Stimulated activated memory B cell treated with anti-CD40 and anti-IgM and Interleukin-4, amounts not matched to agents 10 μg/mL and 1 μg/mL and 100 μg/mL, for 72 hours (primary cell): ENCODE results near the gene SLC22A31.
"Not testable (repeated sequence)": the region's sequence is repeated elsewhere in the genome, so short reads cannot be mapped to it uniquely, and the experiment has no call there.

ENCODE experiments used
- ATAC-seq: fragments of 150-1000 bp; cut with Tn5 transposase; 2 replicates; pipeline ENCODE4 v1.10.0; 2021
- H3K27ac Mint-ChIP-seq: one replicate; pipeline ENCODE4 v1.8.0; 2022; ENCODE audit warnings: mild to moderate bottlenecking, mixed read lengths
- H3K27me3 Mint-ChIP-seq: one replicate; pipeline ENCODE4 v1.8.0; 2022; ENCODE audit warnings: mixed read lengths
- H3K36me3 Mint-ChIP-seq: one replicate; pipeline ENCODE4 v1.8.0; 2022; ENCODE audit warnings: mixed read lengths
- H3K4me1 Mint-ChIP-seq: one replicate; pipeline ENCODE4 v1.8.0; 2022; ENCODE audit warnings: mixed read lengths
- H3K4me3 Mint-ChIP-seq: one replicate; pipeline ENCODE4 v1.8.0; 2022; ENCODE audit warnings: mild to moderate bottlenecking, moderate library complexity, mixed read lengths
- H3K9me3 Mint-ChIP-seq: one replicate; pipeline ENCODE4 v1.8.0; 2022; ENCODE audit warnings: mixed read lengths

The SLC22A31 gene

GRCh38 chr16:89200850-89201411 lies 594 bp upstream of the SLC22A31 start:
- H3K27me3 Mint-ChIP-seq = peaks cover 70% of the 10 kb centered on the region
- ATAC-seq = peak; percentile 15
- no peak overlapping the region for H3K4me3 Mint-ChIP-seq
- no peak overlapping the region for H3K27ac Mint-ChIP-seq
- peaks cover 7% of the 10 kb centered on the region for H3K4me1 Mint-ChIP-seq
- peaks cover 7% of the 10 kb centered on the region for H3K9me3 Mint-ChIP-seq
- H3K36me3 Mint-ChIP-seq = no peaks in the 10 kb centered on the region

- Mint-ChIP-seq H3K36me3 (no peaks in the 10 kb centered on the region), H3K27me3 (peaks cover 63% of the 10 kb centered on the region), H3K9me3 (peaks cover 7% of the 10 kb centered on the region), H3K4me3 (no peak overlapping the region), H3K27ac (no peak overlapping the region), H3K4me1 (peaks cover 7% of the 10 kb centered on the region)
- no peak for ATAC-seq
Observed at GRCh38 chr16:89199241-89200123, 855 bp downstream of the SLC22A31 start.

GRCh38 chr16:89198417-89199240 lies 1.7 kb downstream of the SLC22A31 start:
- Mint-ChIP-seq H3K9me3 (peaks cover 7% of the 10 kb centered on the region), H3K27me3 (peaks cover 54% of the 10 kb centered on the region), H3K4me3 (no peak overlapping the region), H3K36me3 (no peaks in the 10 kb centered on the region), H3K27ac (no peak overlapping the region), H3K4me1 (peaks cover 7% of the 10 kb centered on the region)
- ATAC-seq = no peak

GRCh38 chr16:89197633-89198416 lies 2.5 kb downstream of the SLC22A31 start:
- no peaks in the 10 kb centered on the region for H3K36me3 Mint-ChIP-seq
- peaks cover 46% of the 10 kb centered on the region for H3K27me3 Mint-ChIP-seq
- no peak for ATAC-seq

GRCh38 chr16:89197033-89197632 lies 3.2 kb downstream of the SLC22A31 start:
- Mint-ChIP-seq H3K4me1 (peaks cover 7% of the 10 kb centered on the region), H3K36me3 (no peaks in the 10 kb centered on the region), H3K27ac (no peak overlapping the region), H3K9me3 (no peaks in the 10 kb centered on the region), H3K4me3 (no peak overlapping the region), H3K27me3 (peaks cover 40% of the 10 kb centered on the region)
- ATAC-seq = no peak

More at GRCh38 chr16:89197633-89198416, 2.5 kb downstream of the SLC22A31 start:
- Mint-ChIP-seq H3K27ac (no peak overlapping the region), H3K9me3 (peaks cover 3% of the 10 kb centered on the region), H3K4me3 (no peak overlapping the region), H3K4me1 (peaks cover 7% of the 10 kb centered on the region)

GRCh38 chr16:89195521-89196171 lies 4.7 kb downstream of the SLC22A31 start:
- Mint-ChIP-seq H3K4me1 (peaks cover 7% of the 10 kb centered on the region), H3K27me3 (peaks cover 38% of the 10 kb centered on the region), H3K4me3 (no peak overlapping the region), H3K36me3 (no peaks in the 10 kb centered on the region), H3K27ac (no peak overlapping the region), H3K9me3 (no peaks in the 10 kb centered on the region)
- no peak for ATAC-seq

- H3K4me3 Mint-ChIP-seq = no peak overlapping the region
- no peaks in the 10 kb centered on the region for H3K36me3 Mint-ChIP-seq
- H3K27me3 Mint-ChIP-seq = peaks cover 28% of the 10 kb centered on the region
- H3K9me3 Mint-ChIP-seq = no peaks in the 10 kb centered on the region
- H3K27ac Mint-ChIP-seq = no peak overlapping the region
- no peak for ATAC-seq
- no peaks in the 10 kb centered on the region for H3K4me1 Mint-ChIP-seq
Observed at GRCh38 chr16:89194340-89195311, 5.7 kb downstream of the SLC22A31 start.

- H3K4me1 Mint-ChIP-seq = no peaks in the 10 kb centered on the region
- no peak for ATAC-seq
Observed at GRCh38 chr16:89193576-89194293, 6.6 kb downstream of the SLC22A31 start.

GRCh38 chr16:89192956-89193575 lies 7.3 kb downstream of the SLC22A31 start:
- no peak overlapping the region for H3K4me3 Mint-ChIP-seq
- H3K27ac Mint-ChIP-seq = no peak overlapping the region
- no peaks in the 10 kb centered on the region for H3K4me1 Mint-ChIP-seq
- no peaks in the 10 kb centered on the region for H3K9me3 Mint-ChIP-seq
- no peaks in the 10 kb centered on the region for H3K36me3 Mint-ChIP-seq
- H3K27me3 Mint-ChIP-seq = peaks cover 14% of the 10 kb centered on the region
- no peak for ATAC-seq

More at GRCh38 chr16:89193576-89194293, 6.6 kb downstream of the SLC22A31 start:
- Mint-ChIP-seq H3K9me3 (no peaks in the 10 kb centered on the region), H3K4me3 (no peak overlapping the region), H3K27me3 (peaks cover 19% of the 10 kb centered on the region), H3K36me3 (no peaks in the 10 kb centered on the region), H3K27ac (no peak overlapping the region)

GRCh38 chr16:89192186-89192955 lies 8.0 kb downstream of the SLC22A31 start:
- H3K4me1 Mint-ChIP-seq, H3K36me3 Mint-ChIP-seq, H3K4me3 Mint-ChIP-seq, H3K9me3 Mint-ChIP-seq, H3K27me3 Mint-ChIP-seq, H3K27ac Mint-ChIP-seq: not testable (repeated sequence)
- ATAC-seq = peak; percentile 19

- H3K4me1 Mint-ChIP-seq = no peaks in the 10 kb centered on the region
- H3K36me3 Mint-ChIP-seq = no peaks in the 10 kb centered on the region
- H3K9me3 Mint-ChIP-seq = no peaks in the 10 kb centered on the region
- H3K4me3 Mint-ChIP-seq = no peak overlapping the region
- peak; percentile 1 for ATAC-seq
- peaks cover 2% of the 10 kb centered on the region for H3K27me3 Mint-ChIP-seq
- H3K27ac Mint-ChIP-seq = no peak overlapping the region
Observed at GRCh38 chr16:89191901-89192185, 8.5 kb downstream of the SLC22A31 start.
